Endothelial cell of umbilical vein (primary cell): Measurements from ENCODE around the gene YDJC. TPM values are rescaled to one million over a fixed set of nuclear protein-coding genes. Genes with fewer than 3 reads are reported as not detected.

Experiments used
- BruUV-seq: library from RNA; stranded (reverse); fragments of 400-500 nt; replicated peaks from 2 replicates; lab custom pipeline; 2021; lab: Mats Ljungman, UMichigan
- CTCF ChIA-PET: fragments of 300-600, 350-600 bp; sonication (Branson Sonifier 250); formaldehyde crosslinking; loops from one replicate; lab custom pipeline; 2021; ENCODE audit warnings: antibody characterized with exemption, inconsistent platforms; lab: Charles Lee
- POLR2A ChIA-PET: fragments of 300-600, 350-600 bp; sonication (Branson Sonifier 250); formaldehyde crosslinking; loops from one replicate; lab custom pipeline; 2021; ENCODE audit warnings: antibody characterized with exemption, inconsistent platforms; lab: Charles Lee
- DNase-seq: peaks from one replicate; pipeline ENCODE4 v3.0.0-alpha.2; 2011; ENCODE audit warnings: low read depth, low spot score
- FAIRE-seq: peaks from 2 replicates; lab custom pipeline; 2011; peaks lifted over from hg19 to GRCh38; lab: Jason Lieb, UNC
- H2AFZ ChIP-seq: 2 replicates; pipeline ENCODE4 v1.6.0; 2012; ENCODE audit warnings: low read depth, low read length, control low read depth, inconsistent platforms
- H3K27ac ChIP-seq: 2 replicates; pipeline ENCODE4 v1.5.1; 2011; ENCODE audit warnings: low read depth, mild to moderate bottlenecking, control low read depth, low read length, moderate library complexity; ENCODE audit not compliant: insufficient read depth
- H3K27me3 ChIP-seq, 2 experiments: 2 replicates each; pipeline versions ENCODE4 v1.6.0 to v1.6.1; 2011; ENCODE audit warnings: low read length in 2 of 2, mixed read lengths in 1 of 2; ENCODE audit not compliant: control insufficient read depth in 2 of 2, insufficient read depth in 2 of 2
- H3K36me3 ChIP-seq, 2 experiments: 2 replicates in 1 of 2; 3 replicates in 1 of 2; pipeline ENCODE4 v1.5.1; 2011; ENCODE audit warnings: low read length in 2 of 2, mild to moderate bottlenecking in 1 of 2, moderate library complexity in 1 of 2; ENCODE audit not compliant: control insufficient read depth in 2 of 2, insufficient read depth in 2 of 2; ENCODE audit errors: extremely low read depth in 1 of 2
- H3K4me1 ChIP-seq: 3 replicates; pipeline ENCODE4 v1.5.1; 2011; ENCODE audit warnings: mild to moderate bottlenecking, low read length; ENCODE audit not compliant: control insufficient read depth, insufficient read depth; ENCODE audit errors: extremely low read depth
- H3K4me2 ChIP-seq: 2 replicates; pipeline ENCODE4 v1.6.1; 2011; ENCODE audit warnings: low read length, control low read depth, mixed read lengths; ENCODE audit not compliant: insufficient read depth
- H3K4me3 ChIP-seq, 3 experiments: fragments of 200-600 bp in 1 of 3; sonication (generic), shearing (Covaris generic) in 1 of 3; replicated peaks in 1 of 3; 2 replicates each; pipeline ENCODE4 v1.5.1; 2011 to 2016; ENCODE audit warnings: control low read depth in 3 of 3, low read length in 3 of 3, mild to moderate bottlenecking in 2 of 3, inconsistent platforms in 1 of 3, low read depth in 1 of 3, moderate library complexity in 1 of 3; ENCODE audit not compliant: insufficient read depth in 1 of 3
- H3K79me2 ChIP-seq: 2 replicates; pipeline ENCODE4 v1.6.0; 2012; ENCODE audit warnings: low read length, inconsistent platforms; ENCODE audit not compliant: control insufficient read depth, insufficient read depth
- H3K9ac ChIP-seq: replicated peaks from 2 replicates; pipeline ENCODE3; 2011; ENCODE audit warnings: low read length, control low read depth; ENCODE audit not compliant: insufficient read depth; ENCODE audit errors: extremely low read depth
- H3K9me1 ChIP-seq: replicated peaks from 3 replicates; pipeline ENCODE4 v1.6.0; 2011; ENCODE audit warnings: mild to moderate bottlenecking, low read length; ENCODE audit not compliant: control insufficient read depth, insufficient read depth; ENCODE audit errors: extremely low read depth
- H3K9me3 ChIP-seq: replicated peaks from 2 replicates; pipeline ENCODE4 v1.5.1; 2012; ENCODE audit warnings: low read length, inconsistent platforms; ENCODE audit not compliant: control insufficient read depth, insufficient read depth
- H4K20me1 ChIP-seq: replicated peaks from 2 replicates; pipeline ENCODE3; 2011; ENCODE audit warnings: mild to moderate bottlenecking, low read length; ENCODE audit not compliant: control insufficient read depth, insufficient read depth; ENCODE audit errors: extremely low read depth
- EZH2 ChIP-seq: IDR thresholded peaks from 2 replicates; pipeline ENCODE4 v1.6.1; 2012; ENCODE audit warnings: borderline replicate concordance, low read depth, mild to moderate bottlenecking, moderate library complexity, low read length, inconsistent platforms; ENCODE audit not compliant: severe bottlenecking
- FOS ChIP-seq: IDR thresholded peaks from 2 replicates; pipeline ENCODE4 v1.6.1; 2011; ENCODE audit warnings: mild to moderate bottlenecking, low read length, moderate library complexity, borderline replicate concordance; ENCODE audit not compliant: insufficient read depth
- GATA2 ChIP-seq: IDR thresholded peaks from 2 replicates; pipeline ENCODE4 v1.7.0; 2011; ENCODE audit warnings: low read depth, mild to moderate bottlenecking, moderate library complexity, mixed read lengths, low read length; ENCODE audit not compliant: insufficient read length, insufficient read depth
- JUN ChIP-seq: IDR thresholded peaks from 2 replicates; pipeline ENCODE4 v1.6.1; 2011; ENCODE audit warnings: borderline replicate concordance, low read depth; ENCODE audit not compliant: insufficient read length, insufficient read depth
- MYC ChIP-seq: IDR thresholded peaks from one replicate; pipeline ENCODE4 v1.6.1; 2011; ENCODE audit warnings: mild to moderate bottlenecking, low read depth, low read length
- POLR2A ChIP-seq: IDR thresholded peaks from 2 replicates; pipeline ENCODE4 v1.6.1; 2012; ENCODE audit warnings: low read depth, mild to moderate bottlenecking, control low read depth, low read length
- POLR2AphosphoS5 ChIP-seq: IDR thresholded peaks from 2 replicates; pipeline ENCODE4 v1.6.1; 2012; ENCODE audit warnings: low read depth, mild to moderate bottlenecking, control low read depth, low read length, moderate library complexity; ENCODE audit not compliant: insufficient read depth
- dilution Hi-C: fragments of 300-500 bp; cut with MboI; formaldehyde crosslinking; loops from one replicate; pipeline ENCODE4 v1.15.0; 2019; ENCODE audit warnings: low sequenced_read_pairs; ENCODE audit not compliant: extremely low pct_ligation_motif_present
- intact Hi-C: fragments of 100-400 bp; cut with micrococcal nuclease; formaldehyde crosslinking; loops from one replicate; pipeline ENCODE4 v1.10.0; 2022
- polyA plus RNA-seq, 4 experiments: library from polyadenylated mRNA; depleted of rRNA in 3 of 4; stranded (reverse) in 3 of 4; unstranded in 1 of 4; fragments of >200 nt; gene quantifications; 2 replicates each; pipeline versions ENCODE4 v1.2.1 to v1.2.3, GENCODE V29; 2011 to 2012; ENCODE audit warnings: missing spikeins in 1 of 4
- total RNA-seq: library from RNA; stranded (reverse); gene quantifications from 2 replicates; pipeline ENCODE4 v1.2.3, GENCODE V29; 2021
- TF ChIP-seq, protein P1 (sequence below): IDR thresholded peaks from 2 replicates; pipeline ENCODE4 v1.6.1; 2011; ENCODE audit not compliant: insufficient read depth, insufficient read length
- TF ChIP-seq, protein P2 (sequence below), 2 donors: IDR thresholded peaks; 1 replicate in 1 of 2; 2 replicates in 1 of 2; pipeline ENCODE4 v1.5.1; 2011; ENCODE audit warnings: low read length in 2 of 2, mild to moderate bottlenecking in 2 of 2, moderate library complexity in 2 of 2, control low read depth in 1 of 2, inconsistent platforms in 1 of 2, low read depth in 1 of 2; ENCODE audit not compliant: insufficient read depth in 1 of 2; ENCODE audit errors: extremely low read depth in 1 of 2

Gene YDJC
- total and polyA plus RNA-seq, 2 donors (not counting 3 experiments of a cell fraction or from before 2014, with no cell fraction given): 27.2 to 29.9 TPM

DNA sequence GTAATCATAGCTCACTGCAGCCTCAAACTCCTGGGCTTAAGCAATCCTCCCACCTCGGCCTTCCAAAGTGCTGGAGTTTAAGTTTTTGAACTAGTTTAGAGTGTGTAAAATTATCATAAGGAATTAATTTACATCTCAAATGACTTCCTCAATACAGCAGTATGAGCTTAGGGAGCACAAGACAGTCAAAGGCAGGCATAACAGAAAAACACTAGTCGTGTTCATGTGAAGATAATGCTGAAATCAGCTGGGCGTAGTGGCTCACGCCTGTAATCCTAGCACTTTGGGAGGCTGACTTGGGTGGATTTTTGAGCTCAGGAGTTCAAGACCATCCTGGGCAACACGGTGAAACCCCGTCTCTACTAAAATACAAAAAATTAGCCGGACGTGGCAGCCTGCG lies 25.8 kb downstream of the YDJC start:
- no peak overlapping the region for H3K4me3 ChIP-seq
- CTCF ChIA-PET: interaction anchor here (0.7 to 1.8 kb wide), 5 partner anchors 13 to 43 kb away, joined by 3 to 8 read pairs (median 5); partner anchors contain the start of gene YDJC
- no peaks in the 10 kb centered on the region for H3K27me3 ChIP-seq
- peaks cover 86% of the 10 kb centered on the region for H3K79me2 ChIP-seq
- H2AFZ ChIP-seq: no peak overlapping the region
- TF ChIP-seq MYC: no peak
- TF ChIP-seq GATA2: no peak
- no peak for TF ChIP-seq EZH2
- no peak for TF ChIP-seq POLR2A
- TF ChIP-seq, protein P1, sequence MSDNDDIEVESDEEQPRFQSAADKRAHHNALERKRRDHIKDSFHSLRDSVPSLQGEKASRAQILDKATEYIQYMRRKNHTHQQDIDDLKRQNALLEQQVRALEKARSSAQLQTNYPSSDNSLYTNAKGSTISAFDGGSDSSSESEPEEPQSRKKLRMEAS: no peak
- no peak for TF ChIP-seq POLR2AphosphoS5
- TF ChIP-seq, protein P2, sequence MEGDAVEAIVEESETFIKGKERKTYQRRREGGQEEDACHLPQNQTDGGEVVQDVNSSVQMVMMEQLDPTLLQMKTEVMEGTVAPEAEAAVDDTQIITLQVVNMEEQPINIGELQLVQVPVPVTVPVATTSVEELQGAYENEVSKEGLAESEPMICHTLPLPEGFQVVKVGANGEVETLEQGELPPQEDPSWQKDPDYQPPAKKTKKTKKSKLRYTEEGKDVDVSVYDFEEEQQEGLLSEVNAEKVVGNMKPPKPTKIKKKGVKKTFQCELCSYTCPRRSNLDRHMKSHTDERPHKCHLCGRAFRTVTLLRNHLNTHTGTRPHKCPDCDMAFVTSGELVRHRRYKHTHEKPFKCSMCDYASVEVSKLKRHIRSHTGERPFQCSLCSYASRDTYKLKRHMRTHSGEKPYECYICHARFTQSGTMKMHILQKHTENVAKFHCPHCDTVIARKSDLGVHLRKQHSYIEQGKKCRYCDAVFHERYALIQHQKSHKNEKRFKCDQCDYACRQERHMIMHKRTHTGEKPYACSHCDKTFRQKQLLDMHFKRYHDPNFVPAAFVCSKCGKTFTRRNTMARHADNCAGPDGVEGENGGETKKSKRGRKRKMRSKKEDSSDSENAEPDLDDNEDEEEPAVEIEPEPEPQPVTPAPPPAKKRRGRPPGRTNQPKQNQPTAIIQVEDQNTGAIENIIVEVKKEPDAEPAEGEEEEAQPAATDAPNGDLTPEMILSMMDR (IDR thresholded peaks at IDR 0.05; ENCODE audit: extremely low read depth in 1 of 2, insufficient read depth in 1 of 2, low read depth in 1 of 2, low read length in 2 of 2): no peak
- TF ChIP-seq FOS: no peak
- TF ChIP-seq JUN: no peak
- dilution Hi-C loops: no loop called here
- no peak overlapping the region for H3K27ac ChIP-seq
- FAIRE-seq (no peak), DNase-seq (no peak)
- H3K36me3 ChIP-seq: peaks cover 0 to 2% of the 10 kb centered on the region in 2 experiments
- peaks cover 2% of the 10 kb centered on the region for H3K4me1 ChIP-seq
- intact Hi-C loops: no loop called here
- H3K9me3 ChIP-seq: no peaks in the 10 kb centered on the region
- H3K9me1 ChIP-seq: no peaks in the 10 kb centered on the region
- no peak overlapping the region for H3K4me2 ChIP-seq
- peaks cover 10% of the 10 kb centered on the region for H4K20me1 ChIP-seq
- no TSS peak for BruUV-seq
- POLR2A ChIA-PET: interaction anchor here (1.0 kb wide), 1 partner anchor 37 kb away, joined by 9 read pairs; no protein-coding TSS in a partner anchor
- H3K9ac ChIP-seq: no peak overlapping the region
